ENCODE data around the gene TXNDC11.

TXNDC11 gene

GRCh38 chr16:11688520-11688886 lies 54.2 kb downstream of the TXNDC11 start:
- DNase-seq, result no peak

GRCh38 chr16:11687601-11688519 lies 54.8 kb downstream of the TXNDC11 start:
- no peak for DNase-seq

GRCh38 chr16:11686713-11687380 lies 55.8 kb downstream of the TXNDC11 start:
- no peak for DNase-seq

- no peak for DNase-seq
Observed at GRCh38 chr16:11685844-11686618, 56.6 kb downstream of the TXNDC11 start.

- no peak for DNase-seq
Observed at GRCh38 chr16:11684231-11685025, 58.2 kb downstream of the TXNDC11 start.

GRCh38 chr16:11683145-11683544 lies 59.5 kb downstream of the TXNDC11 start:
- no peak for DNase-seq

- no peak for DNase-seq
Observed at GRCh38 chr16:11682655-11683096, 60.0 kb downstream of the TXNDC11 start.

GRCh38 chr16:11681976-11682654 lies 60.5 kb downstream of the TXNDC11 start:
- no peak for DNase-seq

GRCh38 chr16:11681556-11681955 lies 61.1 kb downstream of the TXNDC11 start:
- no peak for DNase-seq

GRCh38 chr16:11679941-11680911 lies 62.4 kb downstream of the TXNDC11 start:
- DNase-seq, result no peak

GRCh38 chr16:11679250-11679649 lies 63.4 kb downstream of the TXNDC11 start:
- DNase-seq, result no peak

- DNase-seq, result no peak
Observed at GRCh38 chr16:11677959-11678881, 64.4 kb downstream of the TXNDC11 start.

GRCh38 chr16:11677451-11677951 lies 65.2 kb downstream of the TXNDC11 start:
- DNase-seq, result no peak

- no peak for DNase-seq
Observed at GRCh38 chr16:11676799-11677198, 65.9 kb downstream of the TXNDC11 start.

- DNase-seq, result no peak
Observed at GRCh38 chr16:11675561-11676511, 66.8 kb downstream of the TXNDC11 start.

GRCh38 chr16:11674818-11675560 lies 67.7 kb downstream of the TXNDC11 start:
- no peak for DNase-seq

Data from Kasumi-1 (cell line).